Left lung (tissue), 10 donors: Measurements from ENCODE around the gene MXD4. TPM values are rescaled to one million over a fixed set of nuclear protein-coding genes. Genes with fewer than 3 reads are reported as not detected.

Source experiments
- ATAC-seq: fragments of 200-7000 bp; cut with Tn5 transposase; one replicate; pipeline ENCODE4 v1.9.1; 2020; ENCODE audit warnings: moderate library complexity
- DNase-seq, 4 donors: peaks; one replicate each; pipeline ENCODE4 v3.0.0-alpha.2; 2013 to 2020
- H3K27ac ChIP-seq, 2 donors: fragments of 200-600 bp; sonication (generic) in 1 of 2; one replicate each; pipeline versions ENCODE4 v1.5.0 to v1.8.0; 2020 to 2021
- H3K27me3 ChIP-seq, 2 donors: fragments of 200-600 bp; sonication (generic) in 1 of 2; one replicate each; pipeline versions ENCODE4 v1.5.0 to v1.8.0; 2020 to 2021
- H3K36me3 ChIP-seq, 2 donors: fragments of 200-600 bp; sonication (generic) in 1 of 2; one replicate each; pipeline versions ENCODE4 v1.5.0 to v1.8.0; 2020 to 2021
- H3K4me1 ChIP-seq, 2 donors: fragments of 200-600 bp; one replicate each; pipeline ENCODE4 v1.8.0; 2021
- H3K4me3 ChIP-seq, 2 donors: fragments of 200-600 bp; sonication (generic) in 1 of 2; one replicate each; pipeline versions ENCODE4 v1.5.0 to v1.8.0; 2020 to 2021; ENCODE audit warnings: mild to moderate bottlenecking in 1 of 2
- H3K9me3 ChIP-seq, 2 donors: fragments of 200-600 bp; sonication (generic) in 1 of 2; one replicate each; pipeline versions ENCODE4 v1.5.0 to v1.8.0; 2020 to 2021
- intact Hi-C, 2 donors: fragments of 100-400 bp; cut with DNase I; formaldehyde crosslinking; loops; one replicate each; pipeline versions ENCODE4 v1.11.2 to v1.14.2; 2022
- polyA plus RNA-seq, 6 donors: library from polyadenylated mRNA; unstranded; fragments of 120-200 nt; gene quantifications; one replicate each; pipeline ENCODE4 v1.2.1, GENCODE V29; 2013; ENCODE audit not compliant: insufficient read length in 6 of 6
- total RNA-seq, 2 donors: library from RNA; stranded (reverse); fragmentation: NEBNext Ultra II Directional; extraction: Animal tissue kit (Norgen Biotek cat#: 25700); gene quantifications; one replicate each; pipeline ENCODE4 v1.2.1, GENCODE V29; 2021
- TF ChIP-seq, protein P1 (sequence below), 2 donors: fragments of 200-600 bp; sonication (generic) in 1 of 2; IDR thresholded peaks; one replicate each; pipeline versions ENCODE4 v1.5.0 to v1.8.0; 2021; ENCODE audit warnings: antibody characterized with exemption in 2 of 2
- donor health status: DM: no; HTN: yes; CAD: no.
- donor health status: DM: no; HTN: no; CAD: no.

The MXD4 gene
- total and polyA plus RNA-seq, 8 donors = 52.4 to 113 (median 81.9) TPM

DNA sequence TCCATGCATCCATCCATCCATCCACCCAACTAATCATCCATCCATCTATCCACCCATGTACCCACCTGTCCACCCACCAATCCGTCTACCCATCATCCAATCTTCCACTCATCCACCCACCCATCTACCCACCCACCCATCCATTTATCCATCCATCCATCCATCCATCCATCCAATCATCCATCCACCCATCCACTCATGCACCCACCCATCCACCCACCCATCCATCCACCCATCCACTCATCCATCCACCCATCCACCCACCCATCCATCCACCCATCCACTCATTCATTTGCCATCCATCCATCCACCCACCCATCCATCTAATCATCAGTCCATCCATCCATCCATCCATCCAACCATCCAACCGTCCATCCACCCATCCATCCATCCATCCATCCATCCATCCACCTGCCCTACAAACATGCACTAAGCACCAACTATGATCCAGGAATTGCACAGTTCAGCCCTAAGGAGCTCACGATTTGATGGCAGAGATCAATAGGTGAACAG, 21.3 kb upstream of the MXD4 start:
- Histone ChIP-seq H3K4me3 (no peak overlapping the region), H3K27ac (no peak overlapping the region), H3K27me3 (no peaks in the 10 kb centered on the region), H3K9me3 (no peaks in the 10 kb centered on the region), H3K4me1 (peaks cover 0 to 4% of the 10 kb centered on the region in 2 donors), H3K36me3 (no peaks in the 10 kb centered on the region)
- DNase-seq (no peak), ATAC-seq (no peak)
- TF ChIP-seq, protein P1, sequence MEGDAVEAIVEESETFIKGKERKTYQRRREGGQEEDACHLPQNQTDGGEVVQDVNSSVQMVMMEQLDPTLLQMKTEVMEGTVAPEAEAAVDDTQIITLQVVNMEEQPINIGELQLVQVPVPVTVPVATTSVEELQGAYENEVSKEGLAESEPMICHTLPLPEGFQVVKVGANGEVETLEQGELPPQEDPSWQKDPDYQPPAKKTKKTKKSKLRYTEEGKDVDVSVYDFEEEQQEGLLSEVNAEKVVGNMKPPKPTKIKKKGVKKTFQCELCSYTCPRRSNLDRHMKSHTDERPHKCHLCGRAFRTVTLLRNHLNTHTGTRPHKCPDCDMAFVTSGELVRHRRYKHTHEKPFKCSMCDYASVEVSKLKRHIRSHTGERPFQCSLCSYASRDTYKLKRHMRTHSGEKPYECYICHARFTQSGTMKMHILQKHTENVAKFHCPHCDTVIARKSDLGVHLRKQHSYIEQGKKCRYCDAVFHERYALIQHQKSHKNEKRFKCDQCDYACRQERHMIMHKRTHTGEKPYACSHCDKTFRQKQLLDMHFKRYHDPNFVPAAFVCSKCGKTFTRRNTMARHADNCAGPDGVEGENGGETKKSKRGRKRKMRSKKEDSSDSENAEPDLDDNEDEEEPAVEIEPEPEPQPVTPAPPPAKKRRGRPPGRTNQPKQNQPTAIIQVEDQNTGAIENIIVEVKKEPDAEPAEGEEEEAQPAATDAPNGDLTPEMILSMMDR (IDR thresholded peaks at IDR 0.05) = no peak
- intact Hi-C loops = no loop called here

DNA sequence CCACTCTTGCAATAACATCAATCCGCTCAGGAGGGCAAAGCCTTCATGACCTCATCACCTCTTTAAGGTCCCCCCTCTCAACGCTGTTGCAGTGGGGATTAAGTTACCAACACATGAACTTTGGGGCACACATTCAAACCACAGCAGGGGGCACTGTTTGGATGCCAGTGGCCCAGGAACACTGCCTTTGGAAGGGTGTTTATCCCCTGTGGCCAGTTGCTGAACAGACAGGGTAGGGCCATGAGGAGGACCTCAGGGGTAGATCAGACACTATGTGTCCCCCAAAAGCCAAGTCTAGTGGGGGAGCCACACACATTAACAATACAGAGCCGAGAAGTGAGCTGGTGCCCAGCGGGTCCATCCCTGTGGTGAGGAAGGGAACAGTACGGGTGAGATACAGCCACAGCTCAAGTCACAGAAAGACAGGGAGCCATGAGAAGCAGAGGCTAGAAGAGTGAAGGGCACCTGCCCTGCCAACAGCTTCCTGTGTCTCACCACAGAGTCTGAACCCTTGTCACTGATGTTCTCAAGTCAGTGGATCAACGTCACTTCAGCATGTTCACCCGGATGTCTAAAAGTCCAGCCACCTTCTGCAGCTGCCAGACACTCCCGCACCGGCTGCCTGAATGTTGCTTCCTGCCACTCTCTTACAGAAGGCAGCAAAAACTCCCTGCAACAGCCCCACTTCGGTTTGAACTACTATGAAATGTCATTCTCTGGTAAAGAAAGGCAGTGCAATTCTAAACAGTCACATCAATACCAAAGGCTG, 19.9 kb upstream of the MXD4 start:
- intact Hi-C loops = no loop called here
- Histone ChIP-seq H3K4me3 (no peak overlapping the region), H3K9me3 (no peaks in the 10 kb centered on the region), H3K27ac (peak overlapping the region in 1 of 2 donors; percentile 30), H3K4me1 (peaks cover 0 to 4% of the 10 kb centered on the region in 2 donors), H3K27me3 (no peaks in the 10 kb centered on the region), H3K36me3 (no peaks in the 10 kb centered on the region)
- DNase-seq (peak in 1 of 4 donors; percentile 44), ATAC-seq (peak; percentile 34)
- TF ChIP-seq, protein P1 (IDR thresholded peaks at IDR 0.05) = no peak

DNA sequence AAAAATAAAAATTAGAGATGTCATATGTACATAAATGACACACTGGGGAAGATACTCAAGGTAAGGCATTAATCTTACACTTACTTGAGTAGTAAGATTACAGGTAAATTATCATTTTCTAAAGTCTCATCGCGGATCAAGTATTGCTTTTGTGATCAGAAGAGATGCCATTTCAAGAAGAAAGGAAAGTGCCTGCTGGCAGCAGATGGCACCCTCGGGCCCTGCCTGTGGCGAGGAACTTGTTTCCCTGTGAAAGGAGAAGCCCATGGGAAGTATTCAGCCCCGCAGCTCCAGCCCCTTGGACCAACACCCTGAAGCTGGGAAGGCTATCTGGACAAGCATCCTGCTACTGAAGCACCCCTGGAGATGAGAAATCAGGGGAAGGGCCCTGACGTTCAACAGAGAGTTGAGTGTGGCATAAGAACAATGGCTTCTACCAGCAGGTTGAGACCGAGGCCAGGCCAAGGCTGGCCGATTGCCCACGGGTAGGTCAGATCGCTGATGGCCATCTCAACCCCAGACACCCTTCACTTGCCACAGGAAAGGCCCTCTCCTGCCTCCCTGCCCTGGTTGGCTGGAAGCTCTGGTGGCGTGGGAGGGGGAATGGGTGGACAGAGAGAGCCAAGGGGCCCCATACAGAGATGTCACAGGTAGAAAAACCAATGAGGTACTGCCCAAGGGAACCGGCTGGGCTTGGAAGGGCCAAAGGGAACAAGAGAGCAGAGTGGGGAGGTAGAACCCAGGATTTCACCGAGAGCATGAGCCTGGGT, 18.8 kb upstream of the MXD4 start:
- intact Hi-C loops = no loop called here
- no peaks in the 10 kb centered on the region for H3K36me3 ChIP-seq
- no peaks in the 10 kb centered on the region for H3K27me3 ChIP-seq
- DNase-seq (peak in 1 of 4 donors; percentile 43), ATAC-seq (no peak)
- TF ChIP-seq, protein P1 (IDR thresholded peaks at IDR 0.05) = no peak
- peaks cover 0 to 4% of the 10 kb centered on the region in 2 donors for H3K4me1 ChIP-seq
- H3K9me3 ChIP-seq = no peaks in the 10 kb centered on the region
- H3K4me3 ChIP-seq = no peak overlapping the region
- peak overlapping the region in 1 of 2 donors; percentile 30 for H3K27ac ChIP-seq

DNA sequence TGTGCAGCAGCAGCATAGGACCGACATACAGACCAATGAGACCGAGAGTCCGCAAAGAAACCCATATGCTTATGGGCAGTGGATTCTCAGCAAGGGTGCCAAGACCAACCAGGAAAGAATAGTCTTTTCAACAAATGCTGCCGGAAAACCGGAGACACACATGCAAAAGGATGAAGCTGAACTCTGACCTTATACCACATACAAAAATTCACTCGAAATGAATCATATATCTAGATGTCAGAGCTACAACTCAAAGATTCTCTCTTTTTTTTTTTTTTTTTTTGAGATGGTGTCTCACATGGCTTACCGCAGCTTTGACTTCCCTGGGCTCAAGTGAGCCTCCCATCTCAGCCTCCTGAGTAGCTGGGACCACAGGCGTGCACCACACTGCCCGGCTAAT, 16.0 kb upstream of the MXD4 start:
- H3K4me3 ChIP-seq = no peak overlapping the region
- no peaks in the 10 kb centered on the region for H3K27me3 ChIP-seq
- intact Hi-C loops = no loop called here
- peaks cover 0 to 4% of the 10 kb centered on the region in 2 donors for H3K4me1 ChIP-seq
- no peak overlapping the region for H3K27ac ChIP-seq
- no peak for DNase-seq
- no peaks in the 10 kb centered on the region for H3K9me3 ChIP-seq
- no peaks in the 10 kb centered on the region for H3K36me3 ChIP-seq
- TF ChIP-seq, protein P1 (IDR thresholded peaks at IDR 0.05) = no peak
- no peak for ATAC-seq
